H9 (cell line): ENCODE measurements around the gene LDB2. TPM values are rescaled to one million over a fixed set of nuclear protein-coding genes. Genes with fewer than 3 reads are reported as not detected.

Experiments
- DNase-seq: peaks from one replicate; pipeline ENCODE4 v3.0.0-alpha.2; 2017
- H2AFZ ChIP-seq: one replicate; pipeline ENCODE4 v1.6.1; 2013; ENCODE audit warnings: mild to moderate bottlenecking, low read length, control low read depth, moderate library complexity
- H2AK5ac ChIP-seq: 2 replicates; pipeline ENCODE4 v1.6.1; 2013; ENCODE audit warnings: low read length, control low read depth, mixed read lengths; ENCODE audit not compliant: insufficient read length
- H2BK120ac ChIP-seq: one replicate; pipeline ENCODE4 v1.6.1; 2013; ENCODE audit warnings: low read depth, mild to moderate bottlenecking, low read length, control low read depth, inconsistent platforms; ENCODE audit not compliant: poor library complexity, severe bottlenecking
- H2BK12ac ChIP-seq: 2 replicates; pipeline ENCODE4 v1.6.1; 2013; ENCODE audit warnings: low read length, control low read depth, mixed read lengths, low read depth; ENCODE audit not compliant: insufficient read length
- H2BK15ac ChIP-seq: 2 replicates; pipeline ENCODE4 v1.6.1; 2013; ENCODE audit warnings: low read depth, low read length, control low read depth
- H2BK20ac ChIP-seq: one replicate; pipeline ENCODE4 v1.6.1; 2013; ENCODE audit warnings: low read depth, mild to moderate bottlenecking, low read length, control low read depth, inconsistent platforms; ENCODE audit not compliant: poor library complexity, severe bottlenecking
- H2BK5ac ChIP-seq: 2 replicates; pipeline ENCODE4 v1.6.1; 2013; ENCODE audit warnings: low read length, control low read depth, mixed read lengths; ENCODE audit not compliant: insufficient read length
- H3K14ac ChIP-seq: 2 replicates; pipeline ENCODE4 v1.6.1; 2013; ENCODE audit warnings: low read length, control low read depth; ENCODE audit not compliant: insufficient read depth
- H3K18ac ChIP-seq: 2 replicates; pipeline ENCODE4 v1.6.1; 2013; ENCODE audit warnings: low read depth, mild to moderate bottlenecking, mixed read lengths, low read length, control low read depth; ENCODE audit not compliant: insufficient read length
- H3K23ac ChIP-seq: 2 replicates; pipeline ENCODE4 v1.6.1; 2013; ENCODE audit warnings: low read length, control low read depth, mixed read lengths, low read depth; ENCODE audit not compliant: insufficient read length
- H3K23me2 ChIP-seq: 2 replicates; pipeline ENCODE4 v1.6.1; 2013; ENCODE audit warnings: low read depth, mild to moderate bottlenecking, mixed read lengths, low read length, control low read depth; ENCODE audit not compliant: insufficient read length, poor library complexity, severe bottlenecking
- H3K27ac ChIP-seq: 2 replicates; pipeline ENCODE4 v1.5.1; 2013; ENCODE audit warnings: low read length, control low read depth, mixed read lengths, low read depth; ENCODE audit not compliant: insufficient read length
- H3K27me3 ChIP-seq: 2 replicates; pipeline ENCODE4 v1.6.1; 2013; ENCODE audit warnings: low read length, control low read depth, inconsistent platforms; ENCODE audit not compliant: insufficient read depth
- H3K4ac ChIP-seq: 2 replicates; pipeline ENCODE4 v1.6.1; 2013; ENCODE audit warnings: low read depth, mild to moderate bottlenecking, control low read depth, inconsistent platforms, low read length, moderate library complexity
- H3K4me1 ChIP-seq: 2 replicates; pipeline ENCODE4 v1.6.1; 2013; ENCODE audit warnings: low read length, control low read depth, inconsistent platforms; ENCODE audit not compliant: insufficient read depth
- H3K4me2 ChIP-seq: 2 replicates; pipeline ENCODE4 v1.6.1; 2013; ENCODE audit warnings: low read length, control low read depth, mixed read lengths; ENCODE audit not compliant: insufficient read length, insufficient read depth
- H3K56ac ChIP-seq: 2 replicates; pipeline ENCODE4 v1.6.1; 2013; ENCODE audit warnings: low read depth, mild to moderate bottlenecking, mixed read lengths, low read length, control low read depth; ENCODE audit not compliant: insufficient read length
- H3K79me1 ChIP-seq: 2 replicates; pipeline ENCODE4 v1.6.1; 2013; ENCODE audit warnings: low read depth, mild to moderate bottlenecking, moderate library complexity, low read length, control low read depth, inconsistent platforms; ENCODE audit not compliant: insufficient read depth, poor library complexity, severe bottlenecking
- H3K79me2 ChIP-seq: 2 replicates; pipeline ENCODE4 v1.6.1; 2013; ENCODE audit warnings: low read length, control low read depth, inconsistent platforms; ENCODE audit not compliant: insufficient read depth
- H3K9ac ChIP-seq: 2 replicates; pipeline ENCODE4 v1.6.1; 2013; ENCODE audit warnings: low read length, control low read depth, mixed read lengths; ENCODE audit not compliant: insufficient read length; ENCODE audit errors: extremely low read depth
- H3K9me3 ChIP-seq: one replicate; pipeline ENCODE4 v1.6.1; 2013; ENCODE audit warnings: low read depth, low read length, inconsistent platforms; ENCODE audit not compliant: control insufficient read depth
- H3T11ph ChIP-seq: one replicate; pipeline ENCODE4 v1.6.1; 2013; ENCODE audit warnings: mild to moderate bottlenecking, low read length, control low read depth, inconsistent platforms
- H4K20me1 ChIP-seq: one replicate; pipeline ENCODE4 v1.6.1; 2013; ENCODE audit not compliant: control insufficient read depth, insufficient read length, insufficient read depth
- H4K5ac ChIP-seq: 2 replicates; pipeline ENCODE4 v1.6.1; 2013; ENCODE audit warnings: low read depth, mild to moderate bottlenecking, mixed read lengths, low read length, control low read depth; ENCODE audit not compliant: insufficient read length
- H4K8ac ChIP-seq: replicated peaks from 2 replicates; pipeline ENCODE4 v1.6.1; 2013; ENCODE audit warnings: low read length, control low read depth, mixed read lengths, low read depth; ENCODE audit not compliant: insufficient read length
- H4K91ac ChIP-seq: 2 replicates; pipeline ENCODE4 v1.6.1; 2013; ENCODE audit warnings: low read depth, mild to moderate bottlenecking, moderate library complexity, mixed read lengths, low read length, control low read depth; ENCODE audit not compliant: insufficient read length
- H3K27ac Mint-ChIP-seq, 3 experiments: 2 replicates in 2 of 3; 3 replicates in 1 of 3; pipeline ENCODE4 v1.8.0; 2020 to 2021; ENCODE audit warnings: mixed read lengths in 3 of 3, mild to moderate bottlenecking in 1 of 3, moderate library complexity in 1 of 3
- H3K27me3 Mint-ChIP-seq: 2 replicates; pipeline ENCODE4 v1.8.0; 2021; ENCODE audit warnings: low read depth, mild to moderate bottlenecking, moderate library complexity, mixed read lengths
- H3K36me3 Mint-ChIP-seq, 3 experiments: 2 replicates in 2 of 3; 3 replicates in 1 of 3; pipeline ENCODE4 v1.8.0; 2020 to 2021; ENCODE audit warnings: low read depth in 3 of 3, mixed read lengths in 3 of 3; ENCODE audit not compliant: insufficient read depth in 1 of 3
- H3K4me1 Mint-ChIP-seq, 2 experiments: 2 replicates each; pipeline ENCODE4 v1.8.0; 2020; ENCODE audit warnings: mixed read lengths in 2 of 2
- H3K4me3 Mint-ChIP-seq, 2 experiments: 2 replicates in 1 of 2; 3 replicates in 1 of 2; pipeline ENCODE4 v1.8.0; 2020 to 2021; ENCODE audit warnings: mild to moderate bottlenecking in 2 of 2, mixed read lengths in 2 of 2, moderate library complexity in 1 of 2
- H3K9me3 Mint-ChIP-seq, 2 experiments: 2 replicates in 1 of 2; 3 replicates in 1 of 2; pipeline ENCODE4 v1.8.0; 2020; ENCODE audit warnings: mild to moderate bottlenecking in 2 of 2, mixed read lengths in 2 of 2, moderate library complexity in 1 of 2
- WGBS: extraction: QIAGEN DNeasy Blood & Tissue Kit; methylation state at CpG from one replicate; pipeline ENCODE4 v1.1.7; 2013; ENCODE audit warnings: missing lambda C conversion rate, low lambda C conversion rate, mixed read lengths; ENCODE audit not compliant: insufficient read length; ENCODE audit errors: extremely low coverage; 5-methylcytosine and 5-hydroxymethylcytosine counted together
- total RNA-seq: library from RNA; stranded (reverse); gene quantifications from 2 replicates; pipeline ENCODE4 v1.2.1, GENCODE V29; 2021
- TF ChIP-seq, protein P1 (sequence below): fragments of 200-600 bp; sonication (generic); conservative IDR thresholded peaks from 3 replicates; pipeline ENCODE4 v1.8.0; 2021; ENCODE audit warnings: antibody characterized with exemption, mild to moderate bottlenecking

LDB2 gene
- total RNA-seq, 1 experiment from 2014 or later = 22.5 TPM

DNA sequence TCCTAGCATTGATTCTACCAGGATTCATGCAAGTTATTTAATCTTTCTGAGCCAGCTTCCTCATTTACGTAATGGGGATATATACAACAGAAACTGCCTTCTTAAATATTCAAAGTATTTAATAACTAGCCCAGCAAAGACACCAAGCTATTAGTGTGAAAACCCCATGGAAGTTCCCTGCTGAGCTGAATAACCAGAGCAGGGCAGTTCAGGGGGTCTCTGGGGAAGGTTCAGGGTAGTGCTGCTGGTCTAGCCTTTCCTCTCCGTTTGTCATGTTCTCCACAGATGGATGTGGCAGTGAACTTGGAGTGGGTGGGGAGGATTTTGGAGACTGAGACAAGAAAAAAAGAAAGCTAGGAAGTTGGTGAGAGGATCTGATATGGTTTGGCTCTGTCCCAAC, 431.4 kb downstream of the LDB2 start:
- WGBS = no CpG with 5 or more reads among the region's 2 CpGs
- H3K27ac Mint-ChIP-seq = no peak overlapping the region

More for the DNA sequence above, 431.4 kb downstream of the LDB2 start:
- Histone ChIP-seq H3K56ac (no peak overlapping the region), H4K91ac (no peak overlapping the region), H4K8ac (no peak overlapping the region), H2AK5ac (no peak overlapping the region), H3K4me2 (no peak overlapping the region), H3K79me1 (no peaks in the 10 kb centered on the region), H2BK15ac (no peak overlapping the region), H4K20me1 (no peaks in the 10 kb centered on the region), H2BK12ac (no peak overlapping the region), H4K5ac (no peak overlapping the region), H3K23me2 (no peaks in the 10 kb centered on the region), H3K27ac (no peak overlapping the region), H2BK120ac (no peak overlapping the region), H3T11ph (no peak overlapping the region), H3K9ac (no peak overlapping the region), H3K18ac (no peak overlapping the region), H3K79me2 (no peaks in the 10 kb centered on the region), H2BK20ac (no peak overlapping the region), H2BK5ac (no peak overlapping the region), H2AFZ (no peak overlapping the region), H3K23ac (no peak overlapping the region), H3K27me3 (no peaks in the 10 kb centered on the region), H3K4me1 (no peaks in the 10 kb centered on the region), H3K4ac (no peak overlapping the region), H3K14ac (no peak overlapping the region), H3K9me3 (no peaks in the 10 kb centered on the region)
- H3K9me3 Mint-ChIP-seq = no peaks in the 10 kb centered on the region
- no peak for DNase-seq
- H3K27me3 Mint-ChIP-seq = peaks cover 48% of the 10 kb centered on the region
- no peaks in the 10 kb centered on the region for H3K36me3 Mint-ChIP-seq
- H3K4me1 Mint-ChIP-seq = no peaks in the 10 kb centered on the region
- TF ChIP-seq, protein P1, sequence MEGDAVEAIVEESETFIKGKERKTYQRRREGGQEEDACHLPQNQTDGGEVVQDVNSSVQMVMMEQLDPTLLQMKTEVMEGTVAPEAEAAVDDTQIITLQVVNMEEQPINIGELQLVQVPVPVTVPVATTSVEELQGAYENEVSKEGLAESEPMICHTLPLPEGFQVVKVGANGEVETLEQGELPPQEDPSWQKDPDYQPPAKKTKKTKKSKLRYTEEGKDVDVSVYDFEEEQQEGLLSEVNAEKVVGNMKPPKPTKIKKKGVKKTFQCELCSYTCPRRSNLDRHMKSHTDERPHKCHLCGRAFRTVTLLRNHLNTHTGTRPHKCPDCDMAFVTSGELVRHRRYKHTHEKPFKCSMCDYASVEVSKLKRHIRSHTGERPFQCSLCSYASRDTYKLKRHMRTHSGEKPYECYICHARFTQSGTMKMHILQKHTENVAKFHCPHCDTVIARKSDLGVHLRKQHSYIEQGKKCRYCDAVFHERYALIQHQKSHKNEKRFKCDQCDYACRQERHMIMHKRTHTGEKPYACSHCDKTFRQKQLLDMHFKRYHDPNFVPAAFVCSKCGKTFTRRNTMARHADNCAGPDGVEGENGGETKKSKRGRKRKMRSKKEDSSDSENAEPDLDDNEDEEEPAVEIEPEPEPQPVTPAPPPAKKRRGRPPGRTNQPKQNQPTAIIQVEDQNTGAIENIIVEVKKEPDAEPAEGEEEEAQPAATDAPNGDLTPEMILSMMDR = no peak
- H3K4me3 Mint-ChIP-seq = no peak overlapping the region
